T-helper 17 cell (primary cell): ENCODE measurements around the gene REEP3. TPM values are rescaled to one million over a fixed set of nuclear protein-coding genes. Genes with fewer than 3 reads are reported as not detected.
A peak's percentile ranks its signal among the peaks of the same experiment; 100 is the strongest.
"Not testable (repeated sequence)": the region's sequence is repeated elsewhere in the genome, so short reads cannot be mapped to it uniquely, and the experiment has no call there.

Experiments used
- ATAC-seq: fragments of 150-1000 bp; cut with Tn5 transposase; 2 replicates; pipeline ENCODE4 v1.10.0; 2021; ENCODE audit warnings: mild to moderate bottlenecking, moderate library complexity
- DNase-seq, 3 donors: peaks; one replicate each; pipeline versions ENCODE4 v3.0.0 to v3.0.0-alpha.2; 2020 to 2021
- H3K9me3 ChIP-seq: one replicate; pipeline ENCODE4 v1.7.0; 2013; ENCODE audit warnings: low read length, mild to moderate bottlenecking; ENCODE audit not compliant: control insufficient read depth, poor library complexity, severe bottlenecking
- H3K27ac Mint-ChIP-seq: one replicate; pipeline ENCODE4 v1.8.0; 2022; ENCODE audit warnings: mild to moderate bottlenecking, moderate library complexity, mixed read lengths
- H3K27me3 Mint-ChIP-seq: one replicate; pipeline ENCODE4 v1.8.0; 2022; ENCODE audit warnings: mixed read lengths
- H3K36me3 Mint-ChIP-seq: one replicate; pipeline ENCODE4 v1.8.0; 2022; ENCODE audit warnings: low read depth, mixed read lengths
- H3K4me1 Mint-ChIP-seq: one replicate; pipeline ENCODE4 v1.8.0; 2022; ENCODE audit warnings: mild to moderate bottlenecking, mixed read lengths
- H3K4me3 Mint-ChIP-seq: one replicate; pipeline ENCODE4 v1.8.0; 2022; ENCODE audit warnings: mild to moderate bottlenecking, moderate library complexity, mixed read lengths
- total RNA-seq, 4 donors: library from RNA in 2 of 4; stranded (reverse) in 2 of 4; gene quantifications; one replicate each; pipeline ENCODE4 v1.2.3 and lab custom pipeline; 2022 to 2026

The REEP3 gene
- total RNA-seq, 2 donors from 2014 or later, result 21.1 TPM

DNA sequence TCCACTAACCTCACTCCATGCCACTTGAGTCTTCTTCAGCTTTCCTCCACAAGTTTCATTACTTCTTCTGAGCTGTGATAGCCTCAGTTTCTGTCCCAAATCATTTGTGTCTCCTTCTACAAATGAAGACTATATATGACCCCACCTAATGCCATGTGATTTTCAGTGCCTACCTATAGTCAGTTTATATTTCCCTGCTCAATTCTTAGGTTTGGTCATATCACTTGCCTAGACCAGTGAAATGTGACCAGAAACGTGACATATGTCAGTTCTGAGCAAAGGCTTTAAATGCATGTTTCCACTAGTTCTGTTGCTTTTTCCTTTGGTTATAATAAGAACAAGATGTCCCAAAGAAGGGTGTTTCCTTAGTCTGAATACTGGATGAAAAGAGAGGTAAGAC is 24.6 kb upstream of the REEP3 start:
- H3K4me1 Mint-ChIP-seq, result peaks cover 20% of the 10 kb centered on the region
- no peak overlapping the region for H3K27ac Mint-ChIP-seq
- DNase-seq (no peak), ATAC-seq (no peak)
- H3K36me3 Mint-ChIP-seq, result peaks cover 7% of the 10 kb centered on the region
- no peak overlapping the region for H3K4me3 Mint-ChIP-seq
- H3K9me3 ChIP-seq, result no peaks in the 10 kb centered on the region
- H3K27me3 Mint-ChIP-seq, result no peaks in the 10 kb centered on the region

DNA sequence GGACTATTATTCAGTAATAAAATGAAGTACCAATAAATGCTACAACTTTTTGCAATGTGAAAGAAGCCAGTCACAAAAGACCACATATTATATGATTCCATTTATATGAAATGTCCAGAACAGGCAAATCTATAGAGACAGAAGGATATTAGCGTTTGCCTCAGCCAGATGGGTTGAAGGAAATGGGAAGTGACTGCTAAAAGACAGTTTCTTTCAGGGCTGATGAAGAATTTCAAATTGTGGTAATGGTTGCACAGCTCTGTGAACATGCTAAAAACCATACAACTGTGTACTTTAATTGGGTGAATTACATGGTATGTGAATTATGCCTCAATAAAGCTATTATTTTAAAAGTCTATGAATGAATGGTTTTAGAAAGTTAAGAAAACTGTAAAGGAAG is 23.9 kb upstream of the REEP3 start:
- no peak overlapping the region for H3K4me3 Mint-ChIP-seq
- H3K36me3 Mint-ChIP-seq, result peaks cover 7% of the 10 kb centered on the region
- no peak for ATAC-seq

DNA sequence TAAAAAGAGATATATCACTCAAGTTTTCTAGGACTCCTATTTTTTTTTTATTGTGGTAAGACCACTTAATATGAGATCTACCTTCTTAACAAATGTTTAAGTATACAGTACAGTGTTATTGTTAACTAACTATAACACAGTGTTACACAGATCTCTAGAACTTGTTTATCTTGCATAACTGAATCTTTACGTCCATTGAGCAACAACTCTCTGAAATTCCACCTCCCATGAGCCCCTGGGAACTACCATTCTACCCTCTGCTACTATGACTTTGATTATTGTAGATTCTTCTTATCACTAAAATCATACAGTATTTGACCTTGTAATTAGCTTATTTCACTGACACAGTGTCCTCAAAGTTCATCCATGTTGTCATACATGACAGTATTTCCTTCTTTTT is 22.5 kb upstream of the REEP3 start:
- H3K27ac Mint-ChIP-seq, result no peak overlapping the region
- peaks cover 7% of the 10 kb centered on the region for H3K36me3 Mint-ChIP-seq
- H3K4me3 Mint-ChIP-seq, result no peak overlapping the region

More for the DNA sequence above, 23.9 kb upstream of the REEP3 start:
- no peaks in the 10 kb centered on the region for H3K9me3 ChIP-seq
- DNase-seq, result no peak
- no peak overlapping the region for H3K27ac Mint-ChIP-seq
- H3K27me3 Mint-ChIP-seq, result no peaks in the 10 kb centered on the region
- peaks cover 21% of the 10 kb centered on the region for H3K4me1 Mint-ChIP-seq

DNA sequence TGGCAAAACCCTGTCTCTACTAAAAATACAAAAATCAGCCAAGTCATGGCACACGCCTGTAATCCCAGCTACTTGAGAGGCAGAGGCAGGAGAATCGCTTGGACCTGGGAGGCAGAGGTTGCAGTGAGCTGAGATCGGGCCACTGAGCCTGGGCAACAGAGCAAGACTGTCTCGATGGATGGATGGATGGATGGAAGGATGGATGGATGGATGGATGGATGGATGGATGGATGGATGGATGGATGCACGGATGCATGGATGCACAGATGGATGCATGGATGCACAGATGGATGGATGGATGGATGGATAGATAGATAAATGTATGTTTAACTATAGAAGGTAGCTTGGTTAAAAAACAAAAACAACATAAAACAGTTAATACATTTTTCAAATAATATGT is 20.6 kb upstream of the REEP3 start:
- not testable (repeated sequence) for ATAC-seq, H3K9me3 ChIP-seq, H3K36me3 Mint-ChIP-seq, DNase-seq, H3K4me3 Mint-ChIP-seq, H3K27me3 Mint-ChIP-seq, H3K27ac Mint-ChIP-seq
- peaks cover 31% of the 10 kb centered on the region for H3K4me1 Mint-ChIP-seq

More for the DNA sequence above, 22.5 kb upstream of the REEP3 start:
- ATAC-seq (no peak), DNase-seq (no peak)
- H3K9me3 ChIP-seq, result no peaks in the 10 kb centered on the region
- peaks cover 23% of the 10 kb centered on the region for H3K4me1 Mint-ChIP-seq
- H3K27me3 Mint-ChIP-seq, result no peaks in the 10 kb centered on the region

DNA sequence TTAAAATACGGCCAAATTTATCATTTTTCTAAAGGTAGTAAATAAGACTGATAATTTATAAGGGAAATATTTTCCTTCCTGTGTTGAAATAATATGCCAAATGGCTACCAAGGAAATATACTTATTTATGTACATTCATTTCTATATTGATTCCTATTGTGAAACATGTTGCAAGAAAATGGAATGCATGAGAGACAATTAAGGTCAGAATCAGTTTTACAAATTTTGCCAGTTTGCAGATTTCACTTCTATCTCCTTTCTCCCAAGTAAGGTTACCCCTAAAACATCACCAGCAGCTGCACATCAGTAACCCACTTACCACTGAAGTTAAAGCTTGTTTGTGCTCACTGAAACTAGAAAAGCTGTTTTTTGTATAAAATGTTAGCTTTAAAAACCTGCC is 19.2 kb upstream of the REEP3 start:
- peaks cover 6% of the 10 kb centered on the region for H3K36me3 Mint-ChIP-seq
- DNase-seq, result no peak
- no peaks in the 10 kb centered on the region for H3K27me3 Mint-ChIP-seq

DNA sequence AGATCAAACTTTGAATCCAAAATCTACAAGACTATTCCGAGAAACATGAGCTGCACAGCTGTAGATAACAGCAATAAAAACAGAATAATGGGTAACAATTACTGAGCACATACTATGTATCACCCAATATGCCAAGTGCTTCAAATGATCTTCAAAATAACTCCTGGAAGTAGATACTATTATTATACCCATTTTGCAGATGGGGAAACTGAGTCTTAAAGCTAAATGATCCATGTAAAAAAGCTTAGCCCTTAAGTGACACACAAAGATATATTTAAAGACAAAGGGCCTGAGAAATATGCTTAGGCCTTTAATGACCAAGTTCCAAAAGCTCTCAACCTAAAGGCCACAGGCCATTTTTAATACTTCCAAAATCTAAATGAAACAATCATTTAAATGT is 18.4 kb upstream of the REEP3 start:
- Mint-ChIP-seq H3K27me3 (no peaks in the 10 kb centered on the region), H3K4me3 (no peak overlapping the region), H3K36me3 (peaks cover 8% of the 10 kb centered on the region), H3K4me1 (peaks cover 32% of the 10 kb centered on the region), H3K27ac (no peak overlapping the region)
- ATAC-seq (no peak), DNase-seq (no peak)
- H3K9me3 ChIP-seq, result no peaks in the 10 kb centered on the region

More for the DNA sequence above, 19.2 kb upstream of the REEP3 start:
- H3K9me3 ChIP-seq, result no peaks in the 10 kb centered on the region
- H3K27ac Mint-ChIP-seq, result no peak overlapping the region
- H3K4me3 Mint-ChIP-seq, result no peak overlapping the region
- H3K4me1 Mint-ChIP-seq, result peaks cover 32% of the 10 kb centered on the region
- no peak for ATAC-seq

DNA sequence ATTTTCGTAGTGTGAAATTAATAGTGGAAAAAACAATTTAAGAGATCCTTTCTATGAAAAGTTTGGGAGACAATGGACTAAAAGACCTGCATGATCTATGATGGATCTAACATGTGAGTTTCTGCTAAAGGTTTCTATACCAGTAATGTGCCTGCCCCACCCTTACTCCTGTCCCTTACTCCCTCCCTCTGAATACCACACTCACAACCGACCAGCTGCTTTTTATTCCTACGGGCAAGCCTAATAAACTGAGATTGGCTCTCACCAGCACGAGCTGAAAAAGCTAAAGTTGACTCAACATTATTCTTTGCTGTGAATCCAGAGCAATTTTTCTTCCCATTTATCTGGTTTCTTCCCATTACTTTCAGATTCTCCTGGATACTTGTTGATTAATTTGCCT is 17.8 kb upstream of the REEP3 start:
- Mint-ChIP-seq H3K27ac (peak overlapping the region; percentile 37), H3K36me3 (peaks cover 8% of the 10 kb centered on the region), H3K27me3 (no peaks in the 10 kb centered on the region), H3K4me3 (no peak overlapping the region), H3K4me1 (peaks cover 36% of the 10 kb centered on the region)
- no peaks in the 10 kb centered on the region for H3K9me3 ChIP-seq
- no peak for ATAC-seq
- DNase-seq, result no peak

DNA sequence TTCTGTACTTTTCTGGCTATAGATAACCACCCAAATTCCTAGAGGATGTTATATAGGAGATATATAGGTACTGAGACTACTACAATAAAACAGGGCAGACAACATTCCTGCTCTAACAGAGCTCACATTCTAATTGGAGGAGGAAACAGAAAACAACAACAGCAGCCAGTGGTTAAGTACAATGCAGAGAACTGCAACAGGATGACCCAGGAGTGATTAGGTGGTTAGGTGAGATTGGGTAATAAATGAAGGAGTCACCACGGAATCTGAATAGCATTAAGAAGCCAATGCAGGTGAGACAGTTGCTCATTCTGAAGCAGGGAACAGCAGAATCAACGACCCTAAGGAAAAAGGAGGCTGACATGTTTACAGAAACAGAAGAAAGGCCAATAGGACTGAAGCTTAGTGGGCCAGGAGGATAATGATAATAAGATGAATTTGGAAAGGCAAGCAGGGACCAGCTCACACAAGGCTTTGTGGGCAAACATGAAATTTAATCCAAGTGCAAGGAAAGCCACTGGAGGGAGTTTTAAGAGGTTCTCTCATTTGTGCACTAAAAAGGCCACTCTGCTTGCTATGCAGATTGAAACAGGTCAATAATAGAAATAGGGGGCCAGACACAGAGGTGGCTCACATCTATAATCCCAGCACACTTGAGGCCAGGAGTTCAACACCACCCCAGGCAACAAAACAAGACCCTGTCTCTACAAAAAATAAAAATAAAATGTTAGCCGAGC is 16.9 kb upstream of the REEP3 start:
- Mint-ChIP-seq H3K27me3 (no peaks in the 10 kb centered on the region), H3K4me3 (no peak overlapping the region), H3K4me1 (peaks cover 35% of the 10 kb centered on the region), H3K36me3 (peaks cover 8% of the 10 kb centered on the region), H3K27ac (peak overlapping the region; percentile 37)
- DNase-seq (no peak), ATAC-seq (no peak)
- no peaks in the 10 kb centered on the region for H3K9me3 ChIP-seq

DNA sequence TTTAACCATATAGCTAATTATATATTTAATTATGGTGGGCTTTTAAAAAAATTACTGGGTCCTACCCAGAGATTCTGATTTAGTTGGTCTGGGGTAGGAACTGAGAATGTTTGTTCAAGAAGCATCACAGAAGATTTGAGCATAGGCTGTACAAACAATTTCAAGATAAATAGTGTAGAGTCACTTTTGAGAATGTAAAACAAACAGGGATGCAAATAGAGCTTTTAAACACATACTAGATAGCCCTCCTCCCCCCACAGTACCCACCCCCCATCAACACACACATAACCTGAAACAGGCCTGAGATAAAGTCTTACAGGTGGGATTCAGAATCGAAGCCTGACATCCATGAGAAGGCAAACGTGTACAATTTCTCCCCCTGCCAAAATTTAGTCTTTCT is 15.6 kb upstream of the REEP3 start:
- peaks cover 35% of the 10 kb centered on the region for H3K4me1 Mint-ChIP-seq
- H3K36me3 Mint-ChIP-seq, result peaks cover 5% of the 10 kb centered on the region
- DNase-seq (no peak), ATAC-seq (no peak)
- no peaks in the 10 kb centered on the region for H3K27me3 Mint-ChIP-seq
- H3K9me3 ChIP-seq, result no peaks in the 10 kb centered on the region
- peak overlapping the region; percentile 11 for H3K27ac Mint-ChIP-seq
- no peak overlapping the region for H3K4me3 Mint-ChIP-seq

DNA sequence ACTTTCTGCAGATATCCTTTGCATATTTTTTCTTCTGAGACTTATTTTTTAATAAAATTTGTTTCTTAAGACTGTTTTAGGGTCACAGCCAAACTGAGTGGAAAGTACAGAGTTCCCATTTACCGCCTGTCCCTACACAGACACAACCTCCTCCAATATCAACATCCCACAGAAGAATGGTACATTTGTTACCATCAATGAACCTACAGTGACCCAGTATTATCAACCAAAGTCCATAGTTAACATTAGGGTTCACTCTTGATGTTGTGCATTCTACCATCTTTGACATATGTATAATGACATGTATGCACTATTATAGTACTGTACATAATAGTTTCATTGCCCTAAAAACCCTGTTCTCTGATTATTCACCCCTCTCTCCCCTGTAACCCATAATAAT is 14.6 kb upstream of the REEP3 start:
- DNase-seq (no peak), ATAC-seq (no peak)
- Mint-ChIP-seq H3K4me3 (no peak overlapping the region), H3K27ac (peak overlapping the region; percentile 11), H3K27me3 (no peaks in the 10 kb centered on the region), H3K36me3 (peaks cover 3% of the 10 kb centered on the region), H3K4me1 (peaks cover 34% of the 10 kb centered on the region)
- no peaks in the 10 kb centered on the region for H3K9me3 ChIP-seq

DNA sequence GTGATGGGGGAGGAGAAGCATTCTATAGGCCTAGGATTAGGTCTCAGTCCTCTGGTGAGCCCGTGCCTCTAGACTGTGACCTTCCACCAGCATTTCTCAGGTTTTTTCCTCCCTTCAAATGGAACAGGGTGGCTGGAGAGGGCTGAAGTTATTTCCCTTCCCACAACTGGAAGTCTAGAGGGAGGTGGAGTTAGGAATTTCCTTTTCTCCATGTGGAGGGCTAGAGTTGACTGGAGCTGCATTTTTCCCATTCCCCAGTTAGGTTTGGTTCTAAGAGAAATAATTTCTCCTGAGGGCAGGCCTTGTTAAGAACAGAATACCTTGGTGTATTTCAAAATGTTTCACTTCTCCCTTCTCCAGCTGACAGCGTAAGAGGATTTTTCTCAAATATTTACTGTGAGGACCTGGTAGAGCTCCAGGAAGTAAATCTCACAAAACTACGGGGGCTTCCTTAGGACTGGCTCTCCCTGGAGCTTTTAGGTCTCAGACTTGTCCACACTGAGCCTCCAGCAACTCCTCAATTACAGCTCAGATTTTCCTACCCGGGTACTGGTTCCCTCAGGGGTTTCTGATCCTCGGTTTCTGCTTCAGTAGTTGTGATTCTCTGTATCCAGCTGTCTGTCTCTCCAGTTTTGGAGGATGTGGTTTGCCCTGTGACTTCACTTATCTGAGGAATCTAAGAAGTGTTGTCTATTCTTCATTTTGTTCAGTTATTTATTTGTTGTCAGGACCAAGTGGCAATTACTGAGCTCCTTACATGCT is 6.0 kb upstream of the REEP3 start:
- ATAC-seq (peak; percentile 63), DNase-seq (no peak)
- peak overlapping the region; percentile 72 for H3K4me3 Mint-ChIP-seq
- peak overlapping the region; percentile 84 for H3K27ac Mint-ChIP-seq
- H3K36me3 Mint-ChIP-seq, result peaks cover 6% of the 10 kb centered on the region
- H3K27me3 Mint-ChIP-seq, result no peaks in the 10 kb centered on the region
- H3K4me1 Mint-ChIP-seq, result peaks cover 53% of the 10 kb centered on the region
- H3K9me3 ChIP-seq, result no peaks in the 10 kb centered on the region

DNA sequence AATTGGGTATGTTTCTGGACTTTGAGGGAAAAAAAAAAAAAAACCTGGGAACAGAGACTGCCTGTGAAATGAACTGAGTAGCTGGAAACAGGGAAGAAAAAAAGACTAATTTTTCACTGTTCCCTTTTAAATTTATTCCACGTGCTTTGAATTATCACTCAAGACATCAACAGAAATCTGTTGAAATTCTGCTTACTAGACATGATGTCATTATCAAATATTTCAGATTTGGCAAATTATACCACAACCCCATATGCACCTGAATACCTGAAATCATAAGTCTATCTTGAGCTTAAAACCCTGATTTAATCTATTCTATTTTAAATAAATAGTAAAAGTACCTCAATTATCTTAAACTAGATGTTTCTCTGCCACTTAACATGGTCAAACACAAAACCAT is 5.0 kb upstream of the REEP3 start:
- peak overlapping the region; percentile 84 for H3K27ac Mint-ChIP-seq
- H3K36me3 Mint-ChIP-seq, result peaks cover 6% of the 10 kb centered on the region
- H3K4me1 Mint-ChIP-seq, result peaks cover 53% of the 10 kb centered on the region
- peak overlapping the region; percentile 87 for H3K4me3 Mint-ChIP-seq
- DNase-seq, result no peak
- no peaks in the 10 kb centered on the region for H3K27me3 Mint-ChIP-seq
- no peak for ATAC-seq
- H3K9me3 ChIP-seq, result no peaks in the 10 kb centered on the region

DNA sequence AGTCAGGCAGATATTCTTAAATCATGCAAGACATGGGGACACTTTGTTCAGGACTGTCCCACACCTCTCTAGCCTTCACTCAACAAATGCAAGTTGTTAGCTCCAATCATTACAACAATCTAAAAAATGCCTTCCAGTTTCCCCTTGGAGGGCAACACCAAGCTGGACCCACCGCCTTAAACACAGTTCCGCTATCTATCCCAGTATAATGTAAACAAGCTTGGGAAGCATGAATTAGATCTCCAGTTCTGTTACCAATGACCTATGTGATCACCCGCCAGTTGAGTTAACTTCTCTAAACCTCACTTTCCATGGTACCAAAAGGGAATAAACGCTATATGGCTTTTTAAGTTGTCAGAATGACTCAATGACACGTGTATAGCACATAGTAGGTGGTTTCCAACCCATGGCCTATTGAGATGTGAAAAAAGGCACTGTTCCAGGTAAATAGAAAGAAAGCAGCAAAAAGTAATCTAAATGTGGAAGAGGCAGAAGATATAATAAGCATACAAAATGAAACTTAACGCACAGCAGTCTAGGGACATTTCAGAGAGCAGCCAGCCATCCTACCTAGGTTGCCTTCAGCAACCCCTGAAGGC is 2.4 kb upstream of the REEP3 start:
- H3K36me3 Mint-ChIP-seq, result peaks cover 2% of the 10 kb centered on the region

More for the DNA sequence above, 2.4 kb upstream of the REEP3 start:
- ATAC-seq (no peak), DNase-seq (no peak)
- no peaks in the 10 kb centered on the region for H3K9me3 ChIP-seq
- Mint-ChIP-seq H3K27me3 (no peaks in the 10 kb centered on the region), H3K4me3 (peak overlapping the region; percentile 86), H3K27ac (peak overlapping the region; percentile 66), H3K4me1 (peaks cover 54% of the 10 kb centered on the region)
